Spleen (tissue), 13 donors: ENCODE measurements around the gene GCNA. TPM values are rescaled to one million over a fixed set of nuclear protein-coding genes. Genes with fewer than 3 reads are reported as not detected.

Experiments
- DNase-seq: peaks from one replicate; pipeline ENCODE4 v3.0.0-alpha.2; 2020
- H3K27ac ChIP-seq, 8 donors: fragments of 200-600 bp; sonication (generic) in 7 of 8; 1 replicate in 4 of 8; 2 replicates in 4 of 8; pipeline versions ENCODE4 v1.5.0 to v1.8.0; 2016 to 2021; ENCODE audit warnings: inconsistent platforms in 4 of 8, mild to moderate bottlenecking in 4 of 8, moderate library complexity in 1 of 8
- H3K27me3 ChIP-seq, 7 donors: fragments of 200-600 bp; sonication (generic) in 6 of 7; replicated peaks in 1 of 7; 1 replicate in 4 of 7; 2 replicates in 3 of 7; pipeline versions ENCODE4 v1.5.0 to v1.8.0; 2016 to 2021; ENCODE audit warnings: inconsistent platforms in 3 of 7, mild to moderate bottlenecking in 1 of 7
- H3K36me3 ChIP-seq, 6 donors: fragments of 200-600 bp; sonication (generic) in 5 of 6; 1 replicate in 4 of 6; 2 replicates in 2 of 6; pipeline versions ENCODE4 v1.5.0 to v1.8.0; 2016 to 2021; ENCODE audit warnings: inconsistent platforms in 2 of 6
- H3K4me1 ChIP-seq, 6 donors: fragments of 200-600 bp; sonication (generic) in 5 of 6; 1 replicate in 3 of 6; 2 replicates in 3 of 6; pipeline versions ENCODE4 v1.5.0 to v1.8.0; 2016 to 2021; ENCODE audit warnings: inconsistent platforms in 3 of 6
- H3K4me3 ChIP-seq, 8 donors: fragments of 200-600 bp; sonication (generic) in 7 of 8; 1 replicate in 4 of 8; 2 replicates in 4 of 8; pipeline versions ENCODE4 v1.5.0 to v1.8.0; 2016 to 2021; ENCODE audit warnings: inconsistent platforms in 4 of 8, mild to moderate bottlenecking in 4 of 8, moderate library complexity in 2 of 8
- H3K9me3 ChIP-seq, 8 donors: fragments of 200-600 bp; sonication (generic) in 7 of 8; 1 replicate in 4 of 8; 2 replicates in 4 of 8; pipeline versions ENCODE4 v1.5.0 to v1.8.0; 2016 to 2021; ENCODE audit warnings: inconsistent platforms in 4 of 8
- CTCF ChIP-seq, 11 experiments: fragments of 200-600 bp in 7 of 11; fragments of 450-650 bp in 4 of 11; sonication (generic) in 4 of 11; IDR thresholded peaks in 8 of 11; conservative IDR thresholded peaks in 3 of 11; 1 replicate in 7 of 11; 2 replicates in 4 of 11; pipeline versions ENCODE4 v1.4.0 to v1.8.0; 2016 to 2021; ENCODE audit warnings: antibody characterized with exemption in 11 of 11, inconsistent platforms in 4 of 11, mild to moderate bottlenecking in 1 of 11
- POLR2A ChIP-seq, 3 donors: fragments of 450-650 bp; IDR thresholded peaks; one replicate each; pipeline ENCODE4 v1.5.1; 2017; ENCODE audit warnings: antibody characterized with exemption in 3 of 3, mild to moderate bottlenecking in 1 of 3
- POLR2AphosphoS5 ChIP-seq, 3 donors: sonication (generic); formaldehyde crosslinking; IDR thresholded peaks; one replicate each; pipeline ENCODE4 v1.5.1; 2017; ENCODE audit warnings: antibody characterized with exemption in 3 of 3
- WGBS, 5 donors: extraction: QIAGEN DNeasy Blood & Tissue Kit in 3 of 5; methylation state at CpG; one replicate each; pipeline versions ENCODE4 v1.1.5 to v1.1.7; 2013 to 2018; 5-methylcytosine and 5-hydroxymethylcytosine counted together
- intact Hi-C: fragments of 100-400 bp; cut with DNase I; formaldehyde crosslinking; loops from one replicate; pipeline ENCODE4 v1.15.0; 2023; ENCODE audit warnings: low total_unique reads
- long read RNA-seq, 2 donors: transcript quantifications; one replicate each; lab custom pipeline, GENCODE V29; 2026
- polyA plus RNA-seq, 3 donors: library from polyadenylated mRNA; stranded (reverse); fragments of 200-250 nt; gene quantifications; one replicate each; pipeline ENCODE4 v1.2.1, GENCODE V29; 2013
- total RNA-seq, 7 donors: library from RNA; depleted of rRNA in 3 of 7; stranded (reverse); fragments of >200 nt in 3 of 7; fragmentation: NEBNext Ultra II Directional in 4 of 7; extraction: Animal tissue kit (Norgen Biotek cat#: 25700) in 4 of 7; gene quantifications; one replicate each; pipeline versions ENCODE4 v1.1.0 to v1.2.1, GENCODE V29; 2016 to 2021
- donor health status: healthy with polysubstance abuse.
- donor health status: DM: no; HTN: no; CAD: no; lungs with moderate emphysema.
- donor health status: DM: no; HTN: no; CAD: no.
- donor health status: Bipolar disorder and iron deficiency.
- donor health status: healthy.
- donor health status: DM: no; HTN: no; CAD: no.
- donor health status: DM: yes; HTN: yes; CAD: no.

The GCNA gene
- total RNA-seq (10 to 100 TPM in 1 of 7 donors, 1 to 10 TPM in 6; 1.9 to 12.8 (median 4.4) TPM), polyA plus RNA-seq (1 to 10 TPM; 1.8 to 2.4 (median 1.9) TPM)
- long read RNA-seq, donor 1 = 0 reads
- long read RNA-seq, donor 2 = 0 reads

GRCh38 chrX:71578253-71579135 is at the start of gene GCNA:
GCNA (plus strand) TSS chrX:71578437; CDS start chrX:71580822, 2,385 bp downstream.
- no peaks in the 10 kb centered on the region for H3K27me3 ChIP-seq
- no peaks in the 10 kb centered on the region for H3K9me3 ChIP-seq
- DNase-seq = no peak
- H3K4me1 ChIP-seq = no peaks in the 10 kb centered on the region
- H3K36me3 ChIP-seq = peaks cover 0 to 83% (median 13%) of the 10 kb centered on the region in 6 donors
- TF ChIP-seq CTCF (IDR thresholded peaks at IDR 0.05 in 8 of 11, conservative IDR thresholded peaks at IDR 0.05 in 3 of 11) (no peak), POLR2AphosphoS5 (IDR thresholded peaks at IDR 0.05) (peak in 2 of 3 donors; percentile 17 to 59)
- H3K4me3 ChIP-seq = no peak within 1 kb of the TSS
- 95 to 97% (median 96%) methylated on average over 29 to 48 of the region's 48 CpGs for WGBS, 5 donors
- intact Hi-C loops = no loop called here
- no peak within 1 kb of the TSS for H3K27ac ChIP-seq

- Histone ChIP-seq H3K9me3 (peaks cover 0 to 5% (median 0%) of the 10 kb centered on the region in 8 donors), H3K4me1 (peaks cover 0 to 32% (median 14%) of the 10 kb centered on the region in 6 donors), H3K27me3 (no peaks in the 10 kb centered on the region), H3K4me3 (peak overlapping the region; percentile 1 to 78 (median 63)), H3K36me3 (peaks cover 0 to 4% (median 0%) of the 10 kb centered on the region in 6 donors), H3K27ac (peak overlapping the region; percentile 53 to 96 (median 94))
- TF ChIP-seq CTCF (IDR thresholded peaks at IDR 0.05 in 8 of 11, conservative IDR thresholded peaks at IDR 0.05 in 3 of 11) (no peak), POLR2A (IDR thresholded peaks at IDR 0.05) (no peak), POLR2AphosphoS5 (IDR thresholded peaks at IDR 0.05) (peak in 1 of 3 donors; percentile 76)
- no peak for DNase-seq
- WGBS, 5 donors = 0 to 43% (median 1%) methylated on average over 25 of the region's 25 CpGs
- intact Hi-C loops = no loop called here
Observed at GRCh38 chrX:71532078-71532752, 46.0 kb upstream of the GCNA start.

- Histone ChIP-seq H3K36me3 (peaks cover 0 to 10% (median 0%) of the 10 kb centered on the region in 6 donors), H3K4me1 (peaks cover 0 to 39% (median 20%) of the 10 kb centered on the region in 6 donors), H3K27me3 (no peaks in the 10 kb centered on the region), H3K4me3 (peak within 1 kb of the TSS; percentile 50 to 78 (median 64)), H3K27ac (peak within 1 kb of the TSS; percentile 71 to 96 (median 94)), H3K9me3 (peaks cover 0 to 5% (median 0%) of the 10 kb centered on the region in 8 donors)
- DNase-seq = peak; percentile 98
- peak in 1 of 11 experiments; percentile 15 for TF ChIP-seq CTCF (IDR thresholded peaks at IDR 0.05 in 8 of 11, conservative IDR thresholded peaks at IDR 0.05 in 3 of 11)
- TF ChIP-seq POLR2AphosphoS5 (IDR thresholded peaks at IDR 0.05) = peak; percentile 93 to 95 (median 94)
- TF ChIP-seq POLR2A (IDR thresholded peaks at IDR 0.05) = peak; percentile 41 to 59 (median 45)
- WGBS, 5 donors = 0 to 43% (median 0%) methylated on average over 30 to 47 of the region's 47 CpGs
- intact Hi-C loops = no loop called here
Observed at GRCh38 chrX:71532753-71533425, 45.3 kb upstream of the GCNA start, which contains the start of gene OGT. OGT (plus strand) TSS chrX:71533104; CDS start chrX:71533300, 196 bp downstream.
